ENCODE results near the gene SPN. TPM values are rescaled to one million over a fixed set of nuclear protein-coding genes. Genes with fewer than 3 reads are reported as not detected.

SPN gene
- total and polyA plus RNA-seq, 9 of the 15 experiments (the other 6 are each of a cell fraction or from before 2014, with no cell fraction given): 24.3 to 225 (median 79.4) TPM

DNA sequence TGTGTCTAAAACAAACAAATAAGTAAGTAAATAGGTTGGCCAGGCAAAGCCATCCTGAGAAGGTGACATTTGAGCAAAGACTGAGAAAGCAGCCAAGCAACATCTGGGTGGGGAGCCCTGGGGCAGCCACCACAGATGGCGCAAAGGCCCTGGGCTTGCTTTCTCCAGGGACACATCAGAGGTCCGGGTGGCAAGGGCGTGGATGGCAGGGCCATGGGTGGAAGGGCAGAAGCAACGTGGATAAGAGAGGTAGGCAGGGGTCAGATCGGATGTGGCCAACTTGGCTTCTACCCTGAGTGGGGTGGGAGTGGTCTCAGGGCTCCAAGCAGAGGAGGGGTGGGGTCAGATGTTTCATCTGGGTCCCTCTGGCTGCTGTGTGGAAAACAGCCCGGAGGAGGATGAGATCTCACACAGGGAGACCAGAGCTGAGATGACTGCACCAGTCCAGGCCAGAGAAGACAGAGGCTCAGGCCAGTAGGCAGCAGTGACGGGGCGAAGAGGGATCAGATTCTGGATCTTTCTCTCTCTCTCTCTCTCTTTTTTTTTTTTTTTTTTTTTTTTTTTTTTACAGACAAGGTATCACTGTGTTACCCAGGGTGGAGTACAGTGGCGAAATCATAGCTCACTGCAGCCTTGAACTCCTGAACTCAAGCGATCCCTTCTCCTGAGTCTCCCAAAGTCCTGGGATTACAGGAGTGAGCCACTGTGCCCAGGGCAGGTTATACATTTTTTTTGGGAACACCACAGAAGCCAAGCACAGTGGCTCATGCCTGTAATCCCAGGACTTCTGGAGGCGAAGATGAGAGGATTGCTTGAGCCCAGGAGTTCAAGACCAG lies 6.1 kb upstream of the SPN start:
- Histone ChIP-seq H3K9ac (ENCODE audit: insufficient read depth in 1 of 2, low read depth in 2 of 2, low read length in 2 of 2) (peak overlapping the region in 1 of 2 experiments; percentile 83; a peak in 2 of 4 replicates), H3K4me3 (no peak overlapping the region), H3K36me3 (ENCODE audit: control insufficient read depth, insufficient read depth, low read length) (no peaks in the 10 kb centered on the region), H4K20me1 (replicated peaks; ENCODE audit: control insufficient read depth, insufficient read depth, low read length) (no peaks in the 10 kb centered on the region), H3K4me1 (replicated peaks in 1 of 2; ENCODE audit: control insufficient read depth in 2 of 2, insufficient read depth in 2 of 2, low read length in 2 of 2) (peaks cover 44 to 63% of the 10 kb centered on the region in 2 experiments), H3K9me1 (ENCODE audit: control insufficient read depth, insufficient read depth, low read length) (no peaks in the 10 kb centered on the region), H3K9me3 (replicated peaks; ENCODE audit: control insufficient read depth, insufficient read depth, low read depth, low read length) (no peaks in the 10 kb centered on the region), H3K27ac (ENCODE audit: extremely low read depth, low read depth, low read length) (no peak overlapping the region), H3K4me2 (ENCODE audit: insufficient read depth, low read length) (no peak overlapping the region), H2AFZ (ENCODE audit: low read depth, low read length) (peak overlapping the region; percentile 1; the same call in 1 of the 2 replicates), H3K79me2 (ENCODE audit: control insufficient read depth, insufficient read depth, low read length) (peaks cover 11% of the 10 kb centered on the region), H3K27me3 (ENCODE audit: control insufficient read depth in 2 of 2, insufficient read depth in 2 of 2, low read length in 2 of 2) (no peaks in the 10 kb centered on the region)
- ChIA-PET POLR2A (no interaction called here), CTCF (ENCODE audit: low intra/inter-chr PET ratio) (no interaction called here)
- FAIRE-seq: no peak
- peak in 3 of 4 experiments; percentile 30 to 63 (median 43) for DNase-seq (ENCODE audit: extremely low read depth in 1 of 4, low spot score in 3 of 4)
- intact Hi-C loops (cut with micrococcal nuclease) (no loop called here), in situ Hi-C loops (cut with MboI) (no loop called here)
- BruUV-seq (replicated peaks): no TSS peak
- TF ChIP-seq HDGF (IDR thresholded peaks at IDR 0.05) (0 out of 2 replicates have a peak, but pooled peaks have one; percentile 69), ZNF384 (IDR thresholded peaks at IDR 0.05; ENCODE audit: low read depth, low read length) (peak; percentile 80), ZBTB7A (IDR thresholded peaks at IDR 0.05; ENCODE audit: borderline replicate concordance, control insufficient read depth, low read depth, low read length) (peak; percentile 38; the same call in 1 of the 2 replicates), ZNF766 (CRISPR knock-in tag; conservative IDR thresholded peaks at IDR 0.05) (0 out of 2 replicates have a peak, but pooled peaks have one; percentile 56), MTA3 (IDR thresholded peaks at IDR 0.05; ENCODE audit: borderline replicate concordance) (no peak)
- TF ChIP-seq, protein P1, sequence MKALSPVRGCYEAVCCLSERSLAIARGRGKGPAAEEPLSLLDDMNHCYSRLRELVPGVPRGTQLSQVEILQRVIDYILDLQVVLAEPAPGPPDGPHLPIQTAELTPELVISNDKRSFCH (CRISPR knock-in tag; IDR thresholded peaks at IDR 0.05): no peak
- TF ChIP-seq, protein P1 (tag; IDR thresholded peaks at IDR 0.05): peak; percentile 27; the same call in 1 of the 2 replicates
- TF ChIP-seq, protein P2, sequence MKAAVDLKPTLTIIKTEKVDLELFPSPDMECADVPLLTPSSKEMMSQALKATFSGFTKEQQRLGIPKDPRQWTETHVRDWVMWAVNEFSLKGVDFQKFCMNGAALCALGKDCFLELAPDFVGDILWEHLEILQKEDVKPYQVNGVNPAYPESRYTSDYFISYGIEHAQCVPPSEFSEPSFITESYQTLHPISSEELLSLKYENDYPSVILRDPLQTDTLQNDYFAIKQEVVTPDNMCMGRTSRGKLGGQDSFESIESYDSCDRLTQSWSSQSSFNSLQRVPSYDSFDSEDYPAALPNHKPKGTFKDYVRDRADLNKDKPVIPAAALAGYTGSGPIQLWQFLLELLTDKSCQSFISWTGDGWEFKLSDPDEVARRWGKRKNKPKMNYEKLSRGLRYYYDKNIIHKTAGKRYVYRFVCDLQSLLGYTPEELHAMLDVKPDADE (conservative IDR thresholded peaks at IDR 0.05; ENCODE audit: control insufficient read depth, low read depth, low read length): no peak
- ATAC-seq: peak; percentile 57
- WGBS (ENCODE audit: insufficient coverage, low coverage, missing lambda C conversion rate): 52% methylated on average over 9 of the region's 11 CpGs
